GM21619 (cell line): Measurements from ENCODE around the gene AGAP1.

Experiments used
- ATAC-seq: cut with Tn5 transposase; IDR thresholded peaks from one replicate; pipeline ENCODE4 v1.9.1; 2021; ENCODE audit not compliant: unreplicated experiment

AGAP1 gene

DNA sequence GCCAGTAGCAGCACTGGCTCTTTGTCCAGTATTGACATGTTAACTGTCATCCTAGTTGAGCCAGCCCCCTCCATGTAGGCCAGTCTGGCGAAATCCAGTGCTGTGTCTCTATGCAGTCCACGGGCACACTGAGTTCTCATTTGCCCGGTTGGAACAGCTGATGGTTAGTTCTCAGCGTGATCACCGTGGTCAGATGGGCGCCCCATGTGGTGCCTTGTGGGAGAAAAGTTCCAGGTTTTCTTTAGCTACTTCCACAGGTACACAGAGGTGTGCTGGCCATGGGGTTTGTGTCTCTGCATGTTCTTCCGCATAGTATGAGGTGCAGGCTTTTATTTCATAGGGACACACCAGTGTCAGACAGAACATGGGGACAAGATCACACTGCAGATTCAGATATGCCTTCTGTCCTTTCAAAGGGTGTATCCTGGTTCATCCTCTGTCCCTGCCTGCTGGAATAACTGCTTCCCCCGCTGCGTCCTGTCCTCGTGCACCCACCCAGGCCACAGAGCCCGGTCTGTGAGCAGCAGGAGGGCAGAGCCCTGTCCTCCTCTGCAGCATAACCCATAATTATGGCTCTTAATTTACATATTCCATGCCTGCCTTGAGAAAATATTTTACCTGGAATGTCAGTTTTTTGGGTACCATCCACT is 340.3 kb downstream of the AGAP1 start:
- no peak for ATAC-seq

DNA sequence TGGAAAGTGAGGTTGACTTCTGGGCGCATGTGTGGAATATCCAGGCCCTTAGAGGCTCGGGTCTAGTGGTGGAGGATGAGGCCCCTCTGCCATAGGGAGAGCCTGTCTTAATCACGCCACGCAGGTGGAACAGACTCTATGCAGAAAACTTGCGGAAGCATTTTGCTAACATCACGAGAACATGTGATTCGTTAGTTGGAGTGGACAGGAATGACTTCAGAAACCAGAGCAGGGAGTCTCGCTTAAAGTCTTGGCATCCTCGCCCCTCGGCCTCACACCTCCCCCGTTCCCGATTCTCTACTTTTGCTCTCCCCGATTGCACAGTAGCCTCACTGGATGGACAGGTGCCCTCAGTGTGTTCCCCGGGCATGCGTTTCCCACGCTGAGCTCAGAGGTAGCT is 340.9 kb downstream of the AGAP1 start:
- ATAC-seq: no peak

DNA sequence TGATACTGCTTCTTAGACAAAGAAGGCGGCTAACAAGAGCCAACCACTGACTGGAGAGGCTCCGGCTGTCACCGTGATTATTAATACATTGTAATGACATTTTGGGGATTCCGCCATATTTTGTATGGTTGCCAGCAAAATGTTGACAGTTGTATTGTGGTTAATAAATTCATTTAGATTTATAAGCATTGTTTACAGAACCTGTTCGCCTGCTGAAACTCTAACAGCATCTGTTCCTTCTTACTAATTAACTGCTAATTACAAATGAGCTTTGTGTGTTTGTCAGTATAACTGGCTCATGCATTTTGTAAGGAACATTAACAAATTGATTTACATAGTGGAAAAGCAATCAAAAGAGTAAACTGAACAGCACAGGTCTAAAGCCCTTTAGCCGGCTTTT is 342.0 kb downstream of the AGAP1 start:
- no peak for ATAC-seq

DNA sequence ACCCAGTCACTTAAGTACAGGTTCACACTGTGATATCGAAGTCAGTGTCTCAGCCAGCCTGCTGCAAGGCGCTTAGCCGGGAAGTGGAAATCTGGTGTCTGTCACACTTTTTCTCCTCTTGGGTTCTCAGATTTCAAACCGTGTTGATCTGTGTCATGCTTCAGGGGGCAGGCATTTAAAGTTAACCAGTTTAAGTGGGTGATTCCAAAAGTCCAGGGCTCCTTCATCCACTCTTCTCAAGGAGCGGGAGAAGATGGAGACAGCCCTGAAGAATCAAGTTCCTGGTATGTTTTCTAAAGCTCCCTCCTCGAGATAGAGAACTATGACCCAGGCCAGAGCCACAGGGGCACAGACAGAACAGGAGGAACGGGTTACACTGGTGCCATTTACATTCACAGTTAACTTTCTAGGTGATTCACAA is 342.7 kb downstream of the AGAP1 start:
- ATAC-seq: no peak

DNA sequence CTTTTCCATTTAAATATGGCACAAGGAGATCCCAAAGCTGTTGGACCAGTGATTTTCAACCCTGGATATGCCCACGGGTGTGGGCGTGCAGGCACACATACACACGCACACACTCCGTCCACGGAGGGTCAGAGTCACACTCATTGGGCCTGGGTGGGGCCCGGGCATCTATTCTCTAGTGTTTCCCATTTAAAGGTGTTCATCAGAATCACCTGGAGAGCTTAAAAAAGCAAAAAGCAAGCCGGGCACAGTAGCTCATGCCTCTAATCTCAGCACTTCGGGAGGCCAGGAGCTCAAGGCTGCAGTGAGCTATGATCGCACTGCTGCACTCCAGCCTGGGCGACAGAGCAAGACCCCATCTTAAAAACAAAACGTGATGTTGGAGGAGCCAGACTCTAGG is 345.4 kb downstream of the AGAP1 start:
- ATAC-seq: no peak

DNA sequence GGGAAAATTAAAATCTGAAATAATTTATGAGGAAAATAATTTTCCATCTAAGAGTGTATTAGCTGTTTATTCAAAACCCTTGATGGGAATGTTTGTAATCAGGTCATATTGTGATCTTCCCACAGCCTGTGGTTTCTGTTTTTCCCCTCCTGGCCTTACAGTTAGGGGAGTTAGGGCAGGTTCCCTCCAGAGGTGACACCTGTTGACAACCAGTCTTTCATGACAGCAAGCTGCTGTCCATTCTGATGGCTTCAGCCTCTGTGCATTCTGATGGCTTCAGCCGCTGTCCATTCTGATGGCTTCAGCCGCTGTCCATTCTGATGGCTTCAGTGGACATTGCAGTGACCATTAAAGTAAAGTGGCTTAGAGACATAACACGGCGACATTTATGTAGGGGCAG is 346.1 kb downstream of the AGAP1 start:
- ATAC-seq: no peak

DNA sequence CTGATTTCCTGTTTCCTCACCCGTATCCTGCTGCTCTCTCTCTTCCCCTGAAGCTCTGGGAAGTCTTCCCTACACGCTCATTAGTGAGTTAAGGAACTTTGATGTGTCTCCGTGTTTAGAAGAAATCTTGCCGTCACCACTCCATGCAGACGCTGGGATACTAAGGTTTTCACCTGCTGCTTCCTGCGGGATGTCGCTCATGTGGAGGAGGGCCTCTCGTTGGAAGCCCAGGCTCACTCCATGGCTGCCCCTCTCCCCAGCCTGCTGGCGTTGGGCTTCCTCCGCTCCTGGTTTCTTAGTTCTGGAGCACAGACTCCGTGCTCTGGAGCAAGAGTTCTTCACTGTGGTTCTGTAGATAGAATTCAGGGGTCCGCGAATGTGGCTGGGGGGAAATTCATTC is 348.0 kb downstream of the AGAP1 start:
- no peak for ATAC-seq

DNA sequence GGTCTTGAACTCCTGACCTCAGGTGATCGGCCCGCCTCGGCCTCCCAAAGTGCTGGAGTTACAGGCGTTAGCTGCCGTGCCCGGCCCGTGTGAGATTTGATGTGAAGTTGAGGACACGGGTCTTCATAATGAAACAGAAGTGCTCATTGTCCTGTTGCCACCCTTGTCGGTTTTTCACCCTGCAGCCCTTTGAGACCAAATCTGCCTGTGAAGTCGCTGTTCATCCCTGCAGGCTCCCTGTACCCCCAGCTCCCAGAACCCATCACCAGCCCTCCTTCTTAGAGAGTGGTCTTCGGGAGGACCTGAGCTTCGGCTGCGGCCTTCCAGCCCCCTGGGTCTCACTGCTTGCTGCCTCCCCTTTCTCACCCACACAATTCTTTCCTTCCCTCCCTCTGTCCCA is 349.1 kb downstream of the AGAP1 start:
- ATAC-seq: no peak

DNA sequence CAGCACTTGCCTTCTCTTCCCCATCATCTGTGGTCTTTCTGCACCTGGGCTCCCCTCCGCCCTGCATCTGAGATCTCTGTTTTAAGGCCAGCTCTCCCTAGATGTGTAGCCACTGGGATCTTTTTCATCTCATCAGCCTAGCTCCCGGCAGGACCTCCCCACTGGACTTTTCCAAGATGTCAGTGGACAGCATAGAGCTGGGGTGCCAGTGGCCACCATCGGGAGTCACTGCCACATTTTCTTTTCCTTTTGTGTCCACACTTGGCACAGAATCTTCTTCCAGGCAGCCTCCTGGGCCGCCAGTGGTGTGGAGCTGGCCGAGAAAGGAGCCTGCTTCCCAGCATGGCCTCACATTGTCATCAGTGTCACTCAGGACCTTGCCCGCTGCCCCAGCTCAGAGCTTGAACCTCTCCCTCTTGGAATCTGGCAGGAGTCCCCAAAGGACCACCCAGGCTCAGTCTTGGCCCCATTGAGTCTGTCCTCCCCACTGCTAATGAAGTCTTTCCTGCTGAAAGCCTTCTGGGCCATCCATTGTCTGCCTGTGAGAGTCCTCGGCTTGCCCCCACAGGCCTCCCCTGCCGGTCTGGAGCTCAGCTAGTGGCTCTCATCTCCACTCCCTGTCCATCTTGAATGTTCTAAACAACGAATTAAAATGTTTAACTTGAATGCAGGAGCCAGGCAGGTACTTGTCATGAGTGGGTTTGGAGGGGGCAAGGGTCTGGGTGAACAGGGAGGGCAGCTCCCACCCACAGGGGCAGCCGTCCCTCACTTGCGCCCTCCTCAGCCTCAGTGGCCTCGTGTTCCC is 349.9 kb downstream of the AGAP1 start:
- ATAC-seq: no peak

DNA sequence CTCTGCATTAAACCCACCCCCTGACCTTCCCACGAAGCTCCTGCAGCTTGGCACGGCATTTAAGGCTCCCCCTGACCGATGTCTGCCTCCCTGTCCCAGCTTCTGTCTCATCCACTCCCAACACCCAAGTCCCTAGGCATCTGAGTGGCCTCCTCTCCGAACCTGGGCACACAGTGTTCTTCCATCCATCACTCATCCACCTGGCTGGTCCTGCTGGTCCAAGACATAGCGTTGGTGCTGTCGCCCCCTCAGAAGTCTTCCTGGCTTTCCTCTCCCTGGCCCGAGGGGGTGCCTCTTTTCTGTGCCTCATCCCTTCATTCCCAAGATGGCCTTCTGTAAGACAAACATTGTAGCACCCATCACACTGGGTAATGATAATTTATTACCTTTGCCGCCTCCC is 350.7 kb downstream of the AGAP1 start:
- ATAC-seq: no peak

DNA sequence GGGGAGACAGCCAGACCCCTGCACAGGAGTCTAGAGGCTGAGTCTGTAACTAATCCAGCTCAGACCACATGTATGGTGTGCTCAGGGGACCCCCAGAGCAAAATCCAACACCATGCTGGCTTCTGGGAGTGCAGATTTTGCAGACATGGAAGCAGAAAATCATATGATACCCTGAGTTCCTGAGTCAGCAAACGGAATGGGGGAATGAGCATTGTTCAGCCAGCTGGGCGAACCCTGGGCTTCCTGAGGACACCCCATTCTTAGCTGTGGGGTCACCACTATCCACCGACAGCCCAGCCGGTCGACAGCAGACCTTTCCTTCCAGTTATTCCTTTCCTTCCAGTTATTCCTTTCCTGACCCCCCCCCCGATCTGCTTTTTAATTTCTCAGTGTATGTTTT is 351.4 kb downstream of the AGAP1 start:
- no peak for ATAC-seq

DNA sequence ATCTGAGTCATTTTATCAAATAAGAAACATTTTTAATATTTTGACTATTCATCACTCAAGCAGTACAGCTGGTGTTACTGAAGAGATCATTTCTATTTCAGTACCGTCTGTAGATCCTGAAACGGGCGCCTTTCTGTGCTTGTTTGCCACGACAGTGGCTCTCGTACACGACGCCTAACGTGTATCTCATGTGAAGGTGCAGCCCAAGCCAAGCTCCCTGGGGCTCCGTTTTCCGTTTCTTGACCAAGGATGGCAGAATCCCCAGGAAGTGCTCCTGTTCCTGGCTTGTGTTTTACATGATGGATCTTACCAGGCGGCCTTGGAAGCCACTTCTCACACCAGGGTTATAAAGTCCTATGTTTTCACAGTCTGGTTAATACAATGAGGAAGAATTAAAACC is 353.7 kb downstream of the AGAP1 start:
- ATAC-seq: no peak

DNA sequence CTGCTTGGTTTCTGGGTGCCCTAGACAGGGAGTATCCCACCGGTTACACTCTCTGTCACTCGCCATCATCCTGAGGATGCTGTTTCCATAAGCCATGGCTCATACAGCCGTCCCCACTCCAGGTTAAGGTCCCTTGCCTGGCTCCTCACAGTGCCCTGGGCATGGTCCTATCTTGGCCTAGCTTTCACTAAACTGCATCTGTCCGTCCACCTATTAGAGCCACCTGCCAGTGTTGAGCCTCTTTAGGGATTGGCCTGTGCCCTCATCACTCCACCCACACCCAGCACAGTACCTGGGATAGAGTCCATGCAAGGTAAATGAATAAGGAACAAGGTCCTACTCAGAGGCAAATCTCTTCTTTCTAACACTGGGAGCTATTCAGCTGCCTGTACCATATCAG is 354.2 kb downstream of the AGAP1 start:
- ATAC-seq: no peak

DNA sequence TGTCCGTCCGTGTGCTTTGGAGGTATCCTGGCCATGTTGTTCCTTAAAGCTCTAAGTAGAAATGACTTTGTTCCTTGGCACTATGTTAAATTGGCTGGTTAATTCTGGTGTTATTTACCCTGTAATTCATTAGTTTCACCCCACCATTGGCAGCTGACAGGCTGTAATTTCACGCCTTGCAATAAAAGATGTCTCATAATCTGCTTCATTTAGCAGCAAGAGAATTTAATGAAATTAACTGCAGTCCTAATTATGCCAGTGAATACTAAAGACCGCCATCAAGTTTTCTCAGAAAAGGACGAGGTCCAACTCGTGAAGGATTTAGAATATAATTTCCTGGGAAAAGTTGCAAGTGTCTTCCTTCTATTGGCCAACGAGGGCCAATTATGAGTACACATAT is 355.1 kb downstream of the AGAP1 start:
- no peak for ATAC-seq

DNA sequence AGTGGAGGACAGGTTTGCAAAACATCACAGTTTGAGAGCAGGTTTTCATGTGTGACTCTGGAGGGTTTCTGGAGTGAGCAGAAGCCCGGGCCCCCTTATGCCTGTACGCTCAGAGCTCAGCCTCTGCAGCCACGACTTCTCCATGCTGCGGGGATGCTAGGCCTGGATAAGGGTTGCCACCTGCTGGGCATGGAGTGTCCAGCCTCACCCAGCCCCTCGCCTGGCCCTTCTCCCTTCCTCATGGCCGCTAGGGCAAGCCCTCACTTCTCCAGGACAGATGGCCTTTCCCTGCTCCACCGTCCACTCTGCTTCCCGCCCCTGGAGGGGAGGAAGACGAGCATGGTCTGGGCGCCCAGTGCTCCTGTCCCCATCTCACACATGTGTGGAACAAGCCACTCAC is 355.6 kb downstream of the AGAP1 start:
- ATAC-seq: no peak

DNA sequence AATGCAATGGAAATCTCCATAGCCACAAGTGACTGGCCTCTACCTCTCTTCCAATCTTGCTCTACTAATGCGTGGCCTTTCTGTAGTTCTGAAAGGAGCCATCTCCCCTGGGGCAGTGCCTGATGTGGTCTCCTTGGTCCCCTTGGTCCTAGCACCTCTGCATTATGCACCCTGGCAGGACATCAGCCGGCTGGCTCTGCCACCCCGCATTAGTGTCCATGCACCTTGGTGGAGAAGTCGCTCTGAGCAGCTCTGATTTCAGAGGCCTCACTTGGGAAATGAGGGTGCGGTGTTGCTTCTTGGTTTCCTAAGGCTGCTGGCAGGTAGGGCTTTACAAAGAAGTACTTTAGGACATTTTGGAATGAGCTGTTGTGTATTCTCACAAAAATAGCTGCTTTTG is 356.4 kb downstream of the AGAP1 start:
- no peak for ATAC-seq

DNA sequence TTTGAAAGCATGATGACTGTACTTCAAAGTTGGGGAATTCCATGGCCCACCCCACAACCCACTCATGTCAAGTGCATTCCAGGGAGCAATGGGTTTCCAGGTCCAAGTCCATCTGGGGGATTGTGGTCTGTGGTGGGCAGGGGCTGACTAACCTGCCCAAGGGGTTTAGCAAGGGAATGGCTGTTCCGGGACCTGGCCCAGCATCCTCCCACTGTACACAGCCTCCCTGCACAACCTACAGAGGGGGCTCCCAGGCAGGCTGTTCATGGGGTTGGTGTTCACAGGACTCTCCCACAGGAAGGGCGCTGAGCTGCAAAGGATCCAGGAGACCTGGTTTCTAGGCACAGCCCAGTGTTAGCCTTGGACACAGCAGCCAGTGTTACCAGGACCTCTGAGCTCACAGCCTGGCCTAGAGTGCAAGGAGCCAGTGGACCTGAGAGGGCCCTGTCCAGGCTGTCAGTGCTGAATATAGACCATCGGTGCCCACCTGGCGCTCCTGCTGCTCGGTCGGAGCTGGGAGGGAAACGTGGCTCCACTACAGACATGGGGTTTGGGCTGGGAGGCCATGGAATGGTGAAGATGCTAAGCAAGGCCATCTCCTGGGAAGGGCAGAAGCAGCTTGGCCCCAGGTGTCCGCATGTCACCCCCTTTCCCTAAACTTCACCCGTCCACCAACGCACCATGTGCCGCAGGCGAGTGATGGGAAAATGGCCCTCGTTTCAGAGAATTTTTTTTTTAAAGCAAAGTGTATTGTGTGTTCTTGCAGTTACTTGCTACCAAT is 357.1 kb downstream of the AGAP1 start:
- ATAC-seq: no peak

DNA sequence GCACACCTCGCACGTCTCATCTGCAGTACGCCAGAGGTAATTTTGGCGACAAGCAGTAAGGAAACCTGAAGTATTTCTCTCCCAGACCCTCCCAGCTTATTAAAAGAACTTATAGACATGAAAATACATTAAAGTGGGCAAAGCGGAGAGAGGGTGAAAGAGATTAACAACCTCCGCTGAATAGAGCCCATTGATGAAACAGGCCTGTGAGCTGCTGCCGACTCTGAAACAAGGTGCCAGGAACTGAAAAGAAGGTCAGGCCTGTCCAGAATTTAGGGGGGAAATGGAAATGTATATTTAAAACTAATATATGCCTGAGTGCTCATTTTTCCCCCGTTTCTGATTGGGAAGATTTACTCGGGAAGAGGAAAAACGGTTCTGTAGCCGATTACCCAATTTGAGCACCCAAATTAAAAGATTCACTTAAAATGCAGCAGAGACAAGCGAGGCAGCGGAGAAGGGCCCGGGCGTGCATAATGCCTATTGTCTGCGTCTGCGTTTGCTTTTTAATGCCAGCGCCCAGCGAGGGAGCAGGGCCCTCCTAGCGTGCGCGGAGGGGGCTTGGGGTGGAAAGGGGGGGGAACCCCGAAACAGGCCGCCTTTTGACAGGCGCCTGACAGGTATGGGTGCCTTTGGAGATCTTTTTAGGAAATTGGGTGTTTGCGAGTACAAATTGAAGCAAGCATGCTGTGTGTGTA is 358.1 kb downstream of the AGAP1 start:
- no peak for ATAC-seq

DNA sequence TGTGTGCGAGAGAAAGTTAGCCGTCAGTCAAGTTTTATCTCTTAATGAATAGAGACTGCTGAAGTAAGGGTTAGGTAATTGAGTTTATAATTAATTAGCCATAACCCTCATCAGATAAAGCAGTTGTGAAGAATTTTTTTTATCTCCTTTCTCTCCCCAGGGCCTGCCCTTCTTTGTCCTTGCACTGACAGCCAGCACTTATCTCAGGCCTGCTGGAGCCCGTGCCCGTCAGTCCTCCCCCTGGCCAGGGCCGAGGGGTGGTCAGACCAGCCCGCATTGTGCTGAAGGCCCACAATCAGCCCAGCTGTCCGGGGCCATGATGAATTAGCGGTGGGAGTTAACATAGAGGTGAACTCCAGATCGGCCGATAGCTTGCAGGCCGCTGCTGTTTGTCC is 358.7 kb downstream of the AGAP1 start:
- no peak for ATAC-seq

DNA sequence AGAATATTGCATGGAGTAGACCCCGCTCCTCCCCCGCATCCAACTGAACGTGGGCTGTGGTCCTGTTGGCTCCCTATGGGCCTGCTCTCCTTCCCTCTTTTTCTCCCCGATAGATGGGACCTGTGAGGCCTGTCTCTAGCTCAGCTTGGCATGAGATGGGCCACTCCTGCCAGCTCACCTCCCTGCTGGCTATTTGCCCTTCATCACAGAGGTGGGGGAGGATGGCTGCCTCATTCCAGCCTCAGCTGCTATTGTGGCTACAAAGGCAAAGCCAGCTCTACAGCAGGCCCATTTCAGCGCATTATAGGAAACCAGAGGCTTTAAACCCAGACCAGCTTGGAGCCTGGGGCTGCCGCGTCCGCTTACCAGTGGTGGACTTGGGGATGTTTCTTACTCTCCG is 360.4 kb downstream of the AGAP1 start:
- ATAC-seq: no peak

DNA sequence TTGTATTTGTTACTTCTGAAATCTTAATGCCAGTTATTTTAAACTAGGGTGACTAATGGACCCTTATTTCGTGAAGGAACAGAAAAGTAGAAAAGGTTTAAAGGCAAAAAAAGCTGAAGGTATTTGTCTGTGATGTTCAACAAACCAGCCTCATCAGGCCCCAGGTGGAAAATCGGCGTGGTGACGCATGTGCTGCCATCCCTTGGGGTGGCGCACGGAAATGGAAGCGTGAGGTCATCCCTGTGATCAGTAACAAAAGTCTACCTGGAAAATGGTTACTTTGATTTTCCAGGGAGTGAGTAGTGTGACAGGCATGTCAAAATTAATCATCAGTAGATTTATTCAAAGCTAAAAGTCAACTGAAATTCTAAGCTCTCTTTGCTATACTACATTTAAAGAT is 361.2 kb downstream of the AGAP1 start:
- ATAC-seq: no peak
